AG10803 (cell line): Measurements from ENCODE around the gene ZNF534.
"Not testable (repeated sequence)": the region's sequence is repeated elsewhere in the genome, so short reads cannot be mapped to it uniquely, and the experiment has no call there.

Experiments
- DNase-seq: peaks from one replicate; pipeline ENCODE4 v3.0.0; 2010; ENCODE audit warnings: low read depth
- H3K4me3 ChIP-seq: 2 replicates; pipeline ENCODE4 v1.5.1; 2011; ENCODE audit warnings: mild to moderate bottlenecking, low read length, control low read depth
- CTCF ChIP-seq: conservative IDR thresholded peaks from 2 replicates; pipeline ENCODE4 v1.5.1; 2011; ENCODE audit warnings: mild to moderate bottlenecking, low read length, control low read depth, inconsistent platforms

Gene ZNF534

GRCh38 chr19:52444506-52444905 is 15.6 kb downstream of the ZNF534 start:
- no peak for TF ChIP-seq CTCF
- H3K4me3 ChIP-seq = no peak overlapping the region
- no peak for DNase-seq

DNA sequence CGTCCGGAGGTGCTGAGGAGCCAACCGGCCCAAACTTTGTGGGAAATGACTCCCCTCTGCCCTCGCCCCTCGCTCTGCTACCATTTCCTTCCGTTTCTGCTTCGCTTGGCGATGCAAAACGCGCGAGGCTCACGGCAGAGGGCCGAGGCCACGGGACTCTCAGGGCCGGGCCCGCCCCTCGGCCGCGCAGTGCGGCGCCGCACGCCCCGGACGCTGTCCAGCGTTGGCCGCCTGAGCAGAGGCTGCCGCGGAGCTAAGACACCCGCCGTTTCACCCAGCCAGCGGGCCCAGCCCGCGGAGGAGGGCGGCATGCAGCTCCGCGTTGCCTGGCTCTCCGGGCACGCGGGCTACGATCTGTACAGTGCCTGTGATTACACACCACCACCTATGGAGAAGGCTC is 22.3 kb downstream of the ZNF534 start:
- no peak overlapping the region for H3K4me3 ChIP-seq
- no peak for DNase-seq
- no peak for TF ChIP-seq CTCF

- peak; percentile 84 for DNase-seq
- no peak for TF ChIP-seq CTCF
- H3K4me3 ChIP-seq = peak within 1 kb of the TSS; percentile 85
Measured at GRCh38 chr19:52453324-52454094, 24.6 kb downstream of the ZNF534 start, which contains the start of gene ZNF578. Gene ZNF578, plus strand, starts transcription at chr19:52453553. Its CDS starts 48,293 bp downstream, at chr19:52501846.

DNA sequence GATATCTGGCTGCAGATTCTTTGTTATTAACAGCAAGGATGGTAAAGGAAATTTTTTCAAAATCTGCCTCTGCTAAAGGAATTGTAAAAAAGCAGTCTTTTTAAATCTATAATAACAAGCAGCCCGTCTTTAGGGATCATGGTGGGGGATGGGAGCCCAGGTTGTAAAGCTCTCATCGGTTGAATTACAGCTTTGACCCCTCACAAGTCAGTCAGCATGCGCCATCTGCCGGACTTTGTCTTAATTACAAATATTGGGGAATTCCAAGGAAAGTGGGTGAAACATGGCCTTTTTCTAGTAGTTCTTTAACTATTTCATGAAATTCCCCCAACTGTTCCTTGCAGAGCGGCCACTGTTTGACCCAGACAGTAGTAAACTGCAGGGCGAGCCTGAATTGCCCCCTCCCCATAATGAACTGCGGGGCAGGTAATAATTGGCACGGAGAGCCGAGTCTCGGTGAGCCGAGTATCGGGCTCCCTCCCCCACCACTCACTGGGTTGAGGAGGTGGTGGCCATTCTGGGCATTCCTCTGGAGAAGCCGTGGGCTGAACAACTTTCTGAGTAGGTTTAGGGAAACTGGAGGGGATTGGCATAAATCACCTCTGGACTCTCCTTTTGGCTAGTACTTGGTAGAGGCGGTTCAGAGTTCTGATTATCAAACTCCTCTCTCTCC is 36.0 kb downstream of the ZNF534 start:
- TF ChIP-seq CTCF = no peak
- H3K4me3 ChIP-seq = no peak overlapping the region
- no peak for DNase-seq

GRCh38 chr19:52473655-52474350 is 44.9 kb downstream of the ZNF534 start:
- H3K4me3 ChIP-seq = no peak overlapping the region
- DNase-seq = no peak
- TF ChIP-seq CTCF = no peak

DNA sequence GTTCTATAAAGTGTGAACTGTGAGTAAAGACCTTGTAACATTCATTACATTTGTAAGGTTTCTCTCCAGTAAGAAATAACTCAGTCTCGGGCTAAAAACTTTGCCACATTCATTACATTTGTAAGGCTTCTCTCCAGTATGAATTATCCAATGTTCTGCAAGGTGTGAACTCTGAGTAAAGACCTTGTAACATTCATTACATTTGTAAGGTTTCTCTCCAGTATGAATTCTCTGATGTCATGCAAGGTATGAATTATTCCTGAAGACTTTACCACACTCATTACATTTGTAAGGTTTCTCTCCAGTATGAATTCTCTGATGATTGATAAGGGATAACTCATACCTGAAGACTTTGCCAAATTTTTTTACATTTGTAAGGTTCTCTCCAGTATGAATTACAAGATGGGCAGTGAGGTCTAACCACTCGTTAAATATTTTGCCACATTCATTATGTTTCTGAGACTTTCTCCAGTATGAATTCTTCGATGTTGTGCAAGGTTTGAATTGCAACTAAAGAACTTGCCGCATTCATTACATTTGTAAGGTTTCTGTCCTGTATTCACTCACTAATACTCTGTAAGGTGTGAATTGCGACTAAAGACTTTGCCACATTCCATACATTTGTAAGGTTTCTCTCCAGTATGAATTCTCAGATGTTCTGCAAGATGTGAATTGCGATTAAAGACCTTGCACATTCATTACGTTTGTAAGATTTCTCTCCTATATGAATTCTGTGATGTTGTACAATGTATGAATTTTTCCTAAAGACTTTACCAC is 45.6 kb downstream of the ZNF534 start:
- TF ChIP-seq CTCF = no peak
- H3K4me3 ChIP-seq = no peak overlapping the region
- DNase-seq = no peak

GRCh38 chr19:52484111-52484743 is 55.3 kb downstream of the ZNF534 start:
- not testable (repeated sequence) for H3K4me3 ChIP-seq, DNase-seq

DNA sequence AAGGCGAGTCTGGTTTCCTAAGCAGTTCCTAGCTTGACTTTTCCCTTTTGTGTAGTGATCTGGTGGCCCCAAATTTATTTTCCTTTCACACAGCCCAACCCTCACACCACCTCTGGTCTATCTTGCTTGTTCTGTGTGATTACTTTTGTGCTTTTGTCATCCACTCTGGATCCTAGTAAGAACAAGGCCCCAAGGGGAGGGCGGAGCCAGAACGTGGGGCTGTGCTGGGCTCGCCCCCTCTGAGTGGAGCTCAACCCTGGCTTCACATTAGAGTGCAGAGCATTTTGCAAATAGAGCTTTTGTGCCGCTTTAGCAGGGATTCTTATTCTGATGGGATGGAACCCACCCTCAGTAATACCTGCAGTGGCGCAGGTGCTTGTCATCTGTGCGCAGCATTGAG is 56.1 kb downstream of the ZNF534 start:
- not testable (repeated sequence) for DNase-seq, H3K4me3 ChIP-seq

- DNase-seq = not testable (repeated sequence)
Measured at GRCh38 chr19:52485561-52486240, 56.8 kb downstream of the ZNF534 start.

More at GRCh38 chr19:52485561-52486240, 56.8 kb downstream of the ZNF534 start:
- H3K4me3 ChIP-seq = not testable (repeated sequence)
